ENCODE measurements around the gene GCG. TPM values are rescaled to one million over a fixed set of nuclear protein-coding genes. Genes with fewer than 3 reads are reported as not detected.

Gene GCG
- polyA plus RNA-seq, 1 experiment = 0.27 TPM

DNA sequence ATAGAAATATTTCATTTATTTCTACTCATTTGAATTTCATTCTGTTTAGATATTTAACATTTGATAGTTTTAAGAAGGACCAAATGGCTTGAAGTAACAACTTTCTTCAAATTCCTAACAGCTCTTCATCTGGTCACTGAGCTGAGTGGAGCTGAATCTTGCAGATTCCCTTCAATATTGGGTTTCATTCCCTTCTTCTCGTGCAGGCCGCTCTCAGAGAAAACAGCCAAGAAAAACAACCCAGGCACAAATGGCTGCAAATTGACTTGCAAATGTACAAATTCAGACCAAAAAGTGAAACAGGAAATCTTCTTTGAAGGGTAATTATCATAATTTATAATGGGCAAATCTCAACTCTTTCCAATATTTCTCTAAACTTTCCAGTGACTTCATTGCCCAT, 30.3 kb upstream of the GCG start:
- CTCF ChIA-PET = interaction anchor here (0.9 kb wide), 1 partner anchor 136 kb away, joined by 3 read pairs; the partner anchor contains the start of gene IFIH1
- POLR2A ChIA-PET = no interaction called here
- no peaks in the 10 kb centered on the region for H3K9me3 ChIP-seq (ENCODE audit: control insufficient read depth, insufficient read depth, low read length)
- no peak for DNase-seq (ENCODE audit: low read depth, low spot score)
- no peak overlapping the region for H3K4me3 ChIP-seq (ENCODE audit: low read depth, low read length)
- no peak overlapping the region for H3K27ac ChIP-seq (ENCODE audit: low read depth, low read length)
- no peak for TF ChIP-seq CTCF (IDR thresholded peaks at IDR 0.05; ENCODE audit: low read depth, low read length)
- no peaks in the 10 kb centered on the region for H3K27me3 ChIP-seq (ENCODE audit: control insufficient read depth, insufficient read depth, low read length)

- POLR2A ChIA-PET = no interaction called here
- DNase-seq (ENCODE audit: low read depth, low spot score) = no peak
Observed at GRCh38 chr2:162177301-162177700, 25.3 kb upstream of the GCG start.

DNA sequence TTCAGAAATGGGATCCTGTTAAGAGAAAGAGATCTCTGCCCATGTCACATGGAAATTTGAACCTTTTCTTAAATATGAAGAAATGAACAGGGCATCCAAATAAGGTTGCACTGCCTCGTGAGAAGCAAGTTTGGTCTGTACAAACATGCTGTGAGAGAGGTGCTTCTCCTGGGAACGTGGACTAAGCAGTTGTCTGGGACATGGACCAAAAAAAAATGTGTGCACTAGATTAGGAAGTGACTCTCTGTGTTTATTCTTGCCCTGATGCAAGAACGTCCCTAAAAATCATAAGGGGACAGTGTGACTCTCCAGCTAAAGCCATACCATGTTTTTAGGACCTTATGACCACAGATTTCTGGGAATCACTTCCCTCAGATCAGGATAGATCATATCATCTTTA, 23.7 kb upstream of the GCG start:
- Histone ChIP-seq H3K9me3 (ENCODE audit: control insufficient read depth, insufficient read depth, low read length) (no peaks in the 10 kb centered on the region), H3K27ac (ENCODE audit: low read depth, low read length) (no peak overlapping the region), H3K27me3 (ENCODE audit: control insufficient read depth, insufficient read depth, low read length) (no peaks in the 10 kb centered on the region), H3K4me3 (ENCODE audit: low read depth, low read length) (no peak overlapping the region)
- no peak for TF ChIP-seq CTCF (IDR thresholded peaks at IDR 0.05; ENCODE audit: low read depth, low read length)
- DNase-seq (ENCODE audit: low read depth, low spot score) = no peak
- ChIA-PET CTCF (interaction anchor here (1.4 to 2.3 kb wide), 3 partner anchors 11 to 123 kb away, joined by 6 to 12 read pairs (median 8); no protein-coding TSS in a partner anchor), POLR2A (interaction anchor here (1.1 kb wide), 1 partner anchor 21 kb away, joined by 3 read pairs; no protein-coding TSS in a partner anchor)

More at GRCh38 chr2:162177301-162177700, 25.3 kb upstream of the GCG start:
- H3K9me3 ChIP-seq (ENCODE audit: control insufficient read depth, insufficient read depth, low read length) = no peaks in the 10 kb centered on the region
- CTCF ChIA-PET = interaction anchor here (1.2 kb wide), 1 partner anchor 22 kb away, joined by 3 read pairs; no protein-coding TSS in a partner anchor
- H3K4me3 ChIP-seq (ENCODE audit: low read depth, low read length) = no peak overlapping the region
- H3K27me3 ChIP-seq (ENCODE audit: control insufficient read depth, insufficient read depth, low read length) = no peaks in the 10 kb centered on the region
- H3K27ac ChIP-seq (ENCODE audit: low read depth, low read length) = no peak overlapping the region
- no peak for TF ChIP-seq CTCF (IDR thresholded peaks at IDR 0.05; ENCODE audit: low read depth, low read length)

DNA sequence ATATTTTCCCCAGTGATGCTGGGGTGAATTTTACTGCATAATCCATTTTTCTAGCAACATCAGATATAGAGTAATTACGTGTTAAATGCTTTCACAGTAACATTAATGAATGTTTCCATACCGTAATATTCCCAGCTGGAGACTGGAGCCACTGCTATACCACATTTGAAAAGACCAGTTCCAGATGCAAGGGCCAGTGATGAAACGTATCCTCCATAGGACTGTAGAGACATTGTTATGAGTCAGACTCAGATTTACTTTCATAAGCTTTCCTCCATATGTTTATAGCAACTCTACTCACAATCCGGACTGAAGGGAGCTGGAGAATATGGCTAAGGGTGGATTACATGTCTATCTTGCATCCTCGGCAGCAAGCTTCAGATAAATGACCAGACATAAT, 22.7 kb upstream of the GCG start:
- CTCF ChIA-PET = interaction anchor here (0.7 to 2.3 kb wide), 6 partner anchors 12 to 588 kb away, joined by 3 to 12 read pairs (median 4); no protein-coding TSS in a partner anchor
- Histone ChIP-seq H3K27ac (ENCODE audit: low read depth, low read length) (peak overlapping the region; percentile 33), H3K4me3 (ENCODE audit: low read depth, low read length) (no peak overlapping the region), H3K27me3 (ENCODE audit: control insufficient read depth, insufficient read depth, low read length) (no peaks in the 10 kb centered on the region), H3K9me3 (ENCODE audit: control insufficient read depth, insufficient read depth, low read length) (no peaks in the 10 kb centered on the region)
- DNase-seq (ENCODE audit: low read depth, low spot score) = peak; percentile 29
- no peak for TF ChIP-seq CTCF (IDR thresholded peaks at IDR 0.05; ENCODE audit: low read depth, low read length)
- POLR2A ChIA-PET = interaction anchor here (1.1 kb wide), 1 partner anchor 22 kb away, joined by 3 read pairs; no protein-coding TSS in a partner anchor

- no peak for TF ChIP-seq CTCF (IDR thresholded peaks at IDR 0.05; ENCODE audit: low read depth, low read length)
- H3K27me3 ChIP-seq (ENCODE audit: control insufficient read depth, insufficient read depth, low read length) = no peaks in the 10 kb centered on the region
- H3K9me3 ChIP-seq (ENCODE audit: control insufficient read depth, insufficient read depth, low read length) = no peaks in the 10 kb centered on the region
- POLR2A ChIA-PET = interaction anchor here (1.5 kb wide), 1 partner anchor 25 kb away, joined by 3 read pairs; no protein-coding TSS in a partner anchor
- H3K4me3 ChIP-seq (ENCODE audit: low read depth, low read length) = no peak overlapping the region
- CTCF ChIA-PET = interaction anchor here (0.7 kb wide), 2 partner anchors 19 to 20 kb away, joined by 3 to 5 read pairs; no protein-coding TSS in a partner anchor
- no peak for DNase-seq (ENCODE audit: low read depth, low spot score)
- H3K27ac ChIP-seq (ENCODE audit: low read depth, low read length) = no peak overlapping the region
Observed at GRCh38 chr2:162172802-162173370, 20.8 kb upstream of the GCG start.
